HepG2 (cell line): ENCODE measurements around the gene SAMD8. TPM values are rescaled to one million over a fixed set of nuclear protein-coding genes. Genes with fewer than 3 reads are reported as not detected.

Experiments used
- CBX5 ChIP-seq: sonication (generic); formaldehyde crosslinking; IDR thresholded peaks from 2 replicates; pipeline ENCODE4 v1.4.0; 2020; ENCODE audit warnings: missing genetic modification reagents, borderline replicate concordance
- CENPT ChIP-seq: sonication (generic); formaldehyde crosslinking; IDR thresholded peaks from 2 replicates; pipeline ENCODE4 v1.8.0; 2022; ENCODE audit warnings: low read depth, mild to moderate bottlenecking, moderate library complexity, missing genetic modification reagents
- DR1 ChIP-seq: sonication (generic); formaldehyde crosslinking; IDR thresholded peaks from 2 replicates; pipeline ENCODE4 v1.8.0; 2021; ENCODE audit warnings: mild to moderate bottlenecking, missing genetic modification reagents, inconsistent platforms
- HMGA1 ChIP-seq: sonication (generic); formaldehyde crosslinking; conservative IDR thresholded peaks from 2 replicates; pipeline ENCODE4 v1.4.0; 2020; ENCODE audit warnings: missing genetic modification reagents
- KLF11 ChIP-seq: IDR thresholded peaks from 2 replicates; pipeline ENCODE4 v1.6.1; 2016; ENCODE audit warnings: missing compliant biosample characterization
- LCORL ChIP-seq, 2 experiments: fragments of 450-650 bp in 1 of 2; sonication (generic) in 1 of 2; formaldehyde crosslinking in 1 of 2; IDR thresholded peaks; 2 replicates each; pipeline versions ENCODE4 v1.5.0 to v1.6.1; 2017 to 2020; ENCODE audit warnings: antibody characterized with exemption in 1 of 2, missing genetic modification reagents in 1 of 2
- MAFG ChIP-seq: sonication (generic); formaldehyde crosslinking; IDR thresholded peaks from 2 replicates; pipeline ENCODE4 v1.5.1; 2020; ENCODE audit warnings: mild to moderate bottlenecking, missing genetic modification reagents
- MED1 ChIP-seq: sonication (generic); formaldehyde crosslinking; IDR thresholded peaks from 2 replicates; pipeline ENCODE4 v1.4.0; 2020; ENCODE audit warnings: missing genetic modification reagents
- MED13 ChIP-seq: sonication (generic); formaldehyde crosslinking; IDR thresholded peaks from 2 replicates; pipeline ENCODE4 v1.5.0; 2020; ENCODE audit warnings: missing genetic modification reagents
- PCBP2 ChIP-seq: fragments of 200-400 bp; formaldehyde crosslinking; optimal IDR thresholded peaks from 2 replicates; pipeline ENCODE3; 2018; ENCODE audit warnings: low read length, low read depth; ENCODE audit not compliant: poor library complexity, severe bottlenecking
- RORA ChIP-seq: sonication (generic); formaldehyde crosslinking; IDR thresholded peaks from 2 replicates; pipeline ENCODE4 v1.5.0; 2020; ENCODE audit warnings: mild to moderate bottlenecking, missing genetic modification reagents, moderate library complexity
- SALL2 ChIP-seq: sonication (generic); formaldehyde crosslinking; IDR thresholded peaks from 2 replicates; pipeline ENCODE4 v1.8.1; 2023; ENCODE audit warnings: mild to moderate bottlenecking, missing genetic modification reagents, inconsistent platforms
- SOX13 ChIP-seq, 3 experiments: fragments of 450-650 bp in 1 of 3; sonication (generic) in 1 of 3; formaldehyde crosslinking in 1 of 3; IDR thresholded peaks in 2 of 3; conservative IDR thresholded peaks in 1 of 3; 2 replicates each; pipeline versions ENCODE4 v1.5.0 to v1.6.1; 2016 to 2020; ENCODE audit warnings: antibody characterized with exemption in 1 of 3, mild to moderate bottlenecking in 1 of 3, missing compliant biosample characterization in 1 of 3, missing genetic modification reagents in 1 of 3, moderate library complexity in 1 of 3
- TRIM24 ChIP-seq: sonication (generic); formaldehyde crosslinking; IDR thresholded peaks from 2 replicates; pipeline ENCODE4 v1.8.0; 2022; ENCODE audit warnings: mild to moderate bottlenecking, missing genetic modification reagents
- XBP1 ChIP-seq: sonication (generic); formaldehyde crosslinking; IDR thresholded peaks from 2 replicates; pipeline ENCODE4 v1.5.0; 2020; ENCODE audit warnings: missing genetic modification reagents
- ZNF563 ChIP-seq: sonication (generic); formaldehyde crosslinking; IDR thresholded peaks from 2 replicates; pipeline ENCODE4 v1.8.0; 2022; ENCODE audit warnings: mild to moderate bottlenecking, moderate library complexity, missing genetic modification reagents
- ZNF644 ChIP-seq: IDR thresholded peaks from 2 replicates; pipeline ENCODE4 v1.6.1; 2016; ENCODE audit warnings: low read depth
- ZNF749 ChIP-seq: sonication (generic); formaldehyde crosslinking; IDR thresholded peaks from 2 replicates; pipeline ENCODE4 v1.8.0; 2022; ENCODE audit warnings: mild to moderate bottlenecking, missing genetic modification reagents, moderate library complexity, borderline replicate concordance
- ZNF776 ChIP-seq: sonication (generic); formaldehyde crosslinking; IDR thresholded peaks from 2 replicates; pipeline ENCODE4 v1.4.0; 2020; ENCODE audit warnings: mild to moderate bottlenecking, missing genetic modification reagents
- polyA plus RNA-seq, 8 experiments: library from polyadenylated mRNA; depleted of rRNA in 3 of 8; stranded (reverse) in 7 of 8; unstranded in 1 of 8; fragments of >200 nt; fragmentation: Illumina TruSeq in 4 of 8; extraction: Trizol in 4 of 8; gene quantifications; 2 replicates each; pipeline versions ENCODE4 v1.2.1 to v1.2.3, GENCODE V29; 2011 to 2016; ENCODE audit warnings: low read depth in 4 of 8, missing spikeins in 1 of 8, mixed read lengths in 1 of 8; ENCODE audit not compliant: insufficient read depth in 1 of 8
- total RNA-seq, 5 experiments: library from RNA; depleted of rRNA; stranded (reverse); fragments of >200 nt; fragmentation: Illumina TruSeq; extraction: Trizol; gene quantifications; 2 replicates each; pipeline ENCODE4 v1.2.3, GENCODE V29; 2016; ENCODE audit warnings: low read depth in 1 of 5
- TF ChIP-seq, protein P1 (sequence below): sonication (generic); formaldehyde crosslinking; IDR thresholded peaks from 2 replicates; pipeline ENCODE4 v1.4.0; 2020; ENCODE audit warnings: missing genetic modification reagents
- TF ChIP-seq, protein P2 (sequence below), 2 experiments: sonication (generic) in 1 of 2; formaldehyde crosslinking in 1 of 2; IDR thresholded peaks; 2 replicates each; pipeline versions ENCODE4 v1.4.0 to v1.6.1; 2018 to 2020; ENCODE audit warnings: missing genetic modification reagents in 2 of 2, borderline replicate concordance in 1 of 2, low read depth in 1 of 2, mild to moderate bottlenecking in 1 of 2, missing biosample characterization in 1 of 2
- TF ChIP-seq, protein P3 (sequence below): IDR thresholded peaks from 2 replicates; pipeline ENCODE4 v1.6.1; 2012; ENCODE audit warnings: low read depth, low read length, improper control_type of control experiment
- TF ChIP-seq, protein P4 (sequence below): IDR thresholded peaks from 2 replicates; pipeline ENCODE4 v1.6.1; 2018; ENCODE audit warnings: missing genetic modification reagents

Gene SAMD8
- total and polyA plus RNA-seq, 2 of the 13 experiments (the other 11 are each of a cell fraction or from before 2014, with no cell fraction given): 10.4 to 13.2 TPM

DNA sequence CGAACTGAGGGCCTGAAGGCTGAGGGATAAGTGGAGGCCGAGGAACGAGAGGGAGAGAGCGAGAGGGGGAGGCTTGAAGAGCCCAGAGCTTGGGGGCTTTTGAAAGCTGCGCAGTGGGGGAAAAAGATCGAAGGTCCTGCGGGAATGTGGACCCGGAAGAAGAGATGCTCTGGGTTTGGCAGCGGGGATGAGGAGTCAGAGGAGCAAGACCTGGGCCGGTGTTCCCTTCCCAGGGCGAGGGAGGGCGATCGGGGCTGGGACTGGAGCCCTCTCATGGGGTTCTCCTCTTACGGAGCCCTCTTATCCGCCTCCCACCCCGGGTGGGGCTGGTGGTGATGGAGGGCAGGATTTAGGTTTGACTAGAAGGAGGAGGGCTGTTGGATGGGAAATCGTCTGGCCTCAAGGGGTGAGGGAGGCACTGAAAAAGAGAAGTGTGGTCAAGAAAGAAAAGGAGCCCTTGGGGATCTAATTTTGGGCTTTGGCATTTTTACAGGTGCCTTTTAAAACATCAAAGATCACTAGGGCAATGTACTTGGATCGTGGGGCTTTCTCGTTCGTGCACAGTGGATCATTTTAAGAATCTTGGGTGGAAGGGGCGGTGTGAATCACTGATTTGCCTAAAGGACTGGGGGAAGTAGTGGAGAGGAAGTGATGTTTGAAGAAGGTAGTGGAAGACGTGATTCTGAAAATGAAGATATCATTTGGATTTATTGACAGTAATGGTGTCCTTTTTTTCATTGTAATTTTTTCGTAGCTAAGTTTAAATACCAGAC is 637 bp downstream of the SAMD8 start (continued):
- TF ChIP-seq, protein P1, sequence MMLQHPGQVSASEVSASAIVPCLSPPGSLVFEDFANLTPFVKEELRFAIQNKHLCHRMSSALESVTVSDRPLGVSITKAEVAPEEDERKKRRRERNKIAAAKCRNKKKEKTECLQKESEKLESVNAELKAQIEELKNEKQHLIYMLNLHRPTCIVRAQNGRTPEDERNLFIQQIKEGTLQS (CRISPR knock-in tag): 0 out of 2 replicates have a peak, but pooled peaks have one; percentile 4
- no peak for TF ChIP-seq LCORL (IDR thresholded peaks at IDR 0.05)
- TF ChIP-seq LCORL (CRISPR knock-in tag; IDR thresholded peaks at IDR 0.05): peak; percentile 24; the same call in 1 of the 2 replicates
- no peak for TF ChIP-seq CBX5 (CRISPR knock-in tag)
- TF ChIP-seq, protein P2, sequence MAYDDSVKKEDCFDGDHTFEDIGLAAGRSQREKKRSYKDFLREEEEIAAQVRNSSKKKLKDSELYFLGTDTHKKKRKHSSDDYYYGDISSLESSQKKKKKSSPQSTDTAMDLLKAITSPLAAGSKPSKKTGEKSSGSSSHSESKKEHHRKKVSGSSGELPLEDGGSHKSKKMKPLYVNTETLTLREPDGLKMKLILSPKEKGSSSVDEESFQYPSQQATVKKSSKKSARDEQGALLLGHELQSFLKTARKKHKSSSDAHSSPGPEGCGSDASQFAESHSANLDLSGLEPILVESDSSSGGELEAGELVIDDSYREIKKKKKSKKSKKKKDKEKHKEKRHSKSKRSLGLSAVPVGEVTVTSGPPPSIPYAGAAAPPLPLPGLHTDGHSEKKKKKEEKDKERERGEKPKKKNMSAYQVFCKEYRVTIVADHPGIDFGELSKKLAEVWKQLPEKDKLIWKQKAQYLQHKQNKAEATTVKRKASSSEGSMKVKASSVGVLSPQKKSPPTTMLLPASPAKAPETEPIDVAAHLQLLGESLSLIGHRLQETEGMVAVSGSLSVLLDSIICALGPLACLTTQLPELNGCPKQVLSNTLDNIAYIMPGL (CRISPR knock-in tag; IDR thresholded peaks at IDR 0.05; ENCODE audit: borderline replicate concordance in 1 of 2, low read depth in 1 of 2): peak in 1 of 2 experiments; percentile 53; a peak in 1 of 4 replicates
- no peak for TF ChIP-seq ZNF776
- TF ChIP-seq ZNF749: no peak
- TF ChIP-seq, protein P3, sequence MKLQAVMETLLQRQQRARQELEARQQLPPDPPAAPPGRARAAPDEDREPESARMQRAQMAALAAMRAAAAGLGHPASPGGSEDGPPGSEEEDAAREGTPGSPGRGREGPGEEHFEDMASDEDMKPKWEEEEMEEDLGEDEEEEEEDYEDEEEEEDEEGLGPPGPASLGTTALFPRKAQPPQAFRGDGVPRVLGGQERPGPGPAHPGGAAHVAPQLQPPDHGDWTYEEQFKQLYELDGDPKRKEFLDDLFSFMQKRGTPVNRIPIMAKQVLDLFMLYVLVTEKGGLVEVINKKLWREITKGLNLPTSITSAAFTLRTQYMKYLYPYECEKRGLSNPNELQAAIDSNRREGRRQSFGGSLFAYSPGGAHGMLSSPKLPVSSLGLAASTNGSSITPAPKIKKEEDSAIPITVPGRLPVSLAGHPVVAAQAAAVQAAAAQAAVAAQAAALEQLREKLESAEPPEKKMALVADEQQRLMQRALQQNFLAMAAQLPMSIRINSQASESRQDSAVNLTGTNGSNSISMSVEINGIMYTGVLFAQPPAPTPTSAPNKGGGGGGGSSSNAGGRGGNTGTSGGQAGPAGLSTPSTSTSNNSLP: no peak
- TF ChIP-seq ZNF644 (CRISPR knock-in tag): no peak
- TF ChIP-seq SOX13 (IDR thresholded peaks at IDR 0.05): no peak
- TF ChIP-seq SOX13 (CRISPR knock-in tag; conservative IDR thresholded peaks at IDR 0.05 in 1 of 2, IDR thresholded peaks at IDR 0.05 in 1 of 2): no peak
- TF ChIP-seq MED13 (CRISPR knock-in tag): no peak
- peak; percentile 13; the same call in 1 of the 2 replicates for TF ChIP-seq ZNF563
- no peak for TF ChIP-seq MAFG (CRISPR knock-in tag)
- TF ChIP-seq RORA (CRISPR knock-in tag): no peak
- TF ChIP-seq TRIM24 (CRISPR knock-in tag): no peak
- TF ChIP-seq PCBP2: no peak
- TF ChIP-seq XBP1 (CRISPR knock-in tag): no peak
- TF ChIP-seq, protein P4, sequence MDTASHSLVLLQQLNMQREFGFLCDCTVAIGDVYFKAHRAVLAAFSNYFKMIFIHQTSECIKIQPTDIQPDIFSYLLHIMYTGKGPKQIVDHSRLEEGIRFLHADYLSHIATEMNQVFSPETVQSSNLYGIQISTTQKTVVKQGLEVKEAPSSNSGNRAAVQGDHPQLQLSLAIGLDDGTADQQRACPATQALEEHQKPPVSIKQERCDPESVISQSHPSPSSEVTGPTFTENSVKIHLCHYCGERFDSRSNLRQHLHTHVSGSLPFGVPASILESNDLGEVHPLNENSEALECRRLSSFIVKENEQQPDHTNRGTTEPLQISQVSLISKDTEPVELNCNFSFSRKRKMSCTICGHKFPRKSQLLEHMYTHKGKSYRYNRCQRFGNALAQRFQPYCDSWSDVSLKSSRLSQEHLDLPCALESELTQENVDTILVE: no peak
- 0 out of 2 replicates have a peak, but pooled peaks have one; percentile 6 for TF ChIP-seq MED1 (CRISPR knock-in tag)
- 0 out of 2 replicates have a peak, but pooled peaks have one; percentile 32 for TF ChIP-seq KLF11 (CRISPR knock-in tag)
- no peak for TF ChIP-seq DR1 (CRISPR knock-in tag)
- TF ChIP-seq CENPT: no peak
- 0 out of 2 replicates have a peak, but pooled peaks have one; percentile 9 for TF ChIP-seq SALL2 (CRISPR knock-in tag)
- TF ChIP-seq HMGA1 (CRISPR knock-in tag): no peak
